Activated T-helper 1 cell treated with Interleukin-2 at 50 U/mL for 16 hours (primary cell): ENCODE data around the gene INPP5A.
"Not testable (repeated sequence)": the region's sequence is repeated elsewhere in the genome, so short reads cannot be mapped to it uniquely, and the experiment has no call there.

ENCODE experiments used
- DNase-seq: peaks from one replicate; pipeline ENCODE4 v3.0.0-alpha.2; 2020; ENCODE audit warnings: low read depth

Gene INPP5A, protein sequence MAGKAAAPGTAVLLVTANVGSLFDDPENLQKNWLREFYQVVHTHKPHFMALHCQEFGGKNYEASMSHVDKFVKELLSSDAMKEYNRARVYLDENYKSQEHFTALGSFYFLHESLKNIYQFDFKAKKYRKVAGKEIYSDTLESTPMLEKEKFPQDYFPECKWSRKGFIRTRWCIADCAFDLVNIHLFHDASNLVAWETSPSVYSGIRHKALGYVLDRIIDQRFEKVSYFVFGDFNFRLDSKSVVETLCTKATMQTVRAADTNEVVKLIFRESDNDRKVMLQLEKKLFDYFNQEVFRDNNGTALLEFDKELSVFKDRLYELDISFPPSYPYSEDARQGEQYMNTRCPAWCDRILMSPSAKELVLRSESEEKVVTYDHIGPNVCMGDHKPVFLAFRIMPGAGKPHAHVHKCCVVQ

GRCh38 chr10:132537684-132538001 lies at the start of gene INPP5A:
Gene INPP5A, plus strand, starts transcription at chr10:132537787. Its CDS starts 310 bp downstream, at chr10:132538097.
- DNase-seq: no peak

- DNase-seq: no peak
These were observed 49.3 kb upstream of the INPP5A start for GRCh38 chr10:132488231-132488821.

DNA sequence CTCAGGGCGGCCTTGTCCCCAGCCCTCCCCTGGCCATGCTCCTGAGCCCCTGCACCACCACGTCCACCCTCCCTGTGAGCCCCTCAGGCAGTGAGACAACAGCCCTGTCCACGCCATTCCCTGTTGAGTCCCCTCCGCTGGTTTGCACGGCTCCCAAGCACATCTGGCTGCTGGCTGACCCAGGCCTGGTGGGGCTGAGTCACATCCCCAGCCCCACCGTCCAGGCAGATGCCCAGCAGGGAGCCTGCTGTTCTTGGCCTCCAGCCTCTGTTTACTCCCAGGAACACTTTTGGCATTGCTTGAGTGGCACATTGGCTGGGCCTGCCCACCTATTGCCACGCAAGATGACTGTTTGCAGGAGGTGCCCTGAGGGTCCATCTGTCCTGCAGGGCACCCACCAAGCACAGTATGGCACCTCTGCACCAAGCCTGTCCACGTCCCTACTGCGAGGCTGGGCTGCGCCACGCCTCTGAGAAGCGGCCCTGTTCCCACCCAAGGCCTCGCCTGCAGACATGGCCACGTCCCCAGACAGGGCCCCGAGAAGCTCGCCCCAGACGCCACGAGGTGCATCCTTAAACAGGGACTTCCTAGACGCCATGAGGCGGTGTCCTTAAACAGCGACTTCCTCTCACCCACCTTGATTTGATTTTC lies 48.4 kb upstream of the INPP5A start:
- DNase-seq: no peak

GRCh38 chr10:132489704-132490534 lies 47.7 kb upstream of the INPP5A start:
- no peak for DNase-seq

- DNase-seq: not testable (repeated sequence)
These were observed 46.1 kb upstream of the INPP5A start for GRCh38 chr10:132491534-132491933.

DNA sequence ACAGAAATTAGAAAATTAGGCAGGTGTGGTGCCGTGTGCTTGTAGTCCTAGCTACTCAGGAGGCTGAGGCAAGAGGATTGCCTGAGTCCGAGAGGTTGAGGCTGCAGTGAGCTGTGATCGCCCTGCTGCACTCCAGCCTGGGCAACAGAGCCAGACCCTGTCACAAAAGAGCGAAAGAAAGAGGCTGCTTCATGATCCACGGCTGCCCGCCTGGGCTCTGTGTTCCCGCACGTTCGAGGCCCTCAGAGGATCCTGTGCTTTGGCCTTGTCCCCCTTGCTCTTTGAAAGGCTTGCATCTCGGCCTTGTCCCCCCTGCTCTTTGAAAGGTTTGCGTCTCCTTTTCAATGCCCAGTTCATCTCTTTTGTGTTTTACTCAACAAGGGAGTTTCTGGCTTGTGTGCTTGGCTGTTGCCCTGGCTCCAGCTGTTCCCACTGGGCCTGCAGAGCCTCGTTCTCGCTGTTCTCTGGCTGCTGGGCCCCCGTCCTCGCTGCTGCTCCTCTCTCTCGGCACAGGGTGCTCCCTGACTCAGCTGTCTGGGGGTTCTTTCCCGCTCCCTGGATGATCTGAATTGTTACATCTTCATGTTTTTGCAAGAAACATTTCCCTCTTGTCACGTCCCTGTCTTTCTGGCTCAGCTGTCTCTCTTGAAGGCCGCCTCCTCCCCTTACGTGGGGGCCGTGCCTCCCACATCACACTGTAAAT lies 45.1 kb upstream of the INPP5A start:
- DNase-seq: no peak

DNA sequence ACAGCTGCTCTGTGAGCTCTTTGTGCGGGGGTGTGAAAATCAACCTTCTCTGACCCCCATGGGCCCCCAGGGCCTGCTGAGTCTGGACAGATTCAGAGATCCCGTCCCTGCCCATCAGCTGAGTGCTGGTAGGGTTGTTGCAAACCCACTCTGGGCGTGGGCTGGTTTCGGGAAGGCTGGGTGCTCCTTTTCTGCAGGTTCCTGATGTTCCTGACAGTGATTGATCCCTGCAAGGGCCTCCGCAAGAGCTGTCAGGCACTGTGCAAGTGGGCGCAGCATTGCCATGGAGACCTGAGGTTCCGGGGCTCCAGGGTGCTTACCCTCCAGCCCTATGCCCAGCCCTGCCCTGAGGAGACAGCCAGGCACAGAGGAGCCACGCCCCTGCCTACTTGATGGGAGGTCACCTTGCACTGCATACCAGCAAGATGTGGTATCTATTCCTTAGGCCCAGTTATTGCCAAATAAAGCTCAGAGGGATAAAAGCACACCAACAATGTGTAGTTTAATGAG lies 44.3 kb upstream of the INPP5A start:
- DNase-seq: no peak

DNA sequence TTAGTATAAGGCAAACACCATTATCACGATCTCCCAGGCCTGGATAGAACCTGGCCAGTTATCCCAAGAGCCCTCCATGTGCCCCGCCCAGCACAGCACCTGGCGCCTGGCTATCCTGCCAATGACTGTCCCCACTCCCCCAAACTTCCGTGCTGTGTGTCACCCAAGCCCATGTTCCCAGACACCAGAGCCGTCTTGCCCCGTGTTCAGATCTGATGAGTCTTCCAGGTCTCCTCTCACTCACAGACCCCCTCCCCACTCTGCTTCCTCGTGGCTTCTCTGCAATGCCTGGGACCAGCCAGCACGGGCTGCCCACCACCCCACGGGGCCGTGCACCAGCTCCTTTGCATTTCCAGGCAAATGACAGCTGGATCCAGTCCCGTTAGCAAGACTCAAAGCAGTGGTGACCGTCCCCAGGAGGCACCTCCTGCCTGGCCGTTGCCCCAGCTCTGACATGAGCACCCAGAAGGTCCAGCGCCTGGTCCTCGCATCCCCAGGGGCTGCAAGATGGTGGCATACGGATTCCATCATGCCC lies 43.8 kb upstream of the INPP5A start:
- DNase-seq: no peak

DNA sequence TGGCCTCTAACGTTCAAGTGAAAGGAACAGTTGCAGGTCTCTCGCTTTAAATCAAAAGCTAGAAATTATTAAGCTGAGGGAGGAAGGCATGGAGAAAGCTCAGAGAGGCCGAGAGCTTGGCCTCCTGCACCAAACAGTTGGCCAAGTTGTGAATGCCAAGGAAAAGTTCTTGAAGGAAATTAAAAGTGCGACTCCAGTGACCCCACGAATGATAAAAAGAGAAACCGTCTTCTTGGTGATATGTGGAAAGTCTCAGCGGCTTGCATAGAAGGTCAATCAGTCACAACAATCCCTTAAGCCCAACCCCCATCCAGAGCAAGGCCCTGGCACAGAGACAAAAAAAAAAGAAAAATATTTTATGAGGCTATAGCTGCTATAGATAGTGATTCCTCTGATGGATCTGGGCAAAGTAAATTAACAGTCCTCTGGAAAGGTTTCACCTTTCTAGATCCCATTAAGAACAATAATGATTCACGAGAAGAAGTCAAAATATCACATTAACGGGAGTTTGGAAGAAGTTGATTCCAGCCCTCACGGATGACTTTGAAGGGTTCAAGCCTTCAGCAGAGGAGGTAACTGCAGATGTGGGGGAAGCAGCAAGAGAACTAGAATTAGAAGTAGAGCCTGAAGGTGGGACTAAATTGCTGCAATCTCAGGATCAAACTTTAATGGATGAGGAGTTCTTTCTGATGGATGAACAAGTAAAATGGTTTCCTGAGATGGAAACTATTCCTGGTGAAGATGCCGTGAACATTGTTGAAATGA lies 42.5 kb upstream of the INPP5A start:
- DNase-seq: no peak

DNA sequence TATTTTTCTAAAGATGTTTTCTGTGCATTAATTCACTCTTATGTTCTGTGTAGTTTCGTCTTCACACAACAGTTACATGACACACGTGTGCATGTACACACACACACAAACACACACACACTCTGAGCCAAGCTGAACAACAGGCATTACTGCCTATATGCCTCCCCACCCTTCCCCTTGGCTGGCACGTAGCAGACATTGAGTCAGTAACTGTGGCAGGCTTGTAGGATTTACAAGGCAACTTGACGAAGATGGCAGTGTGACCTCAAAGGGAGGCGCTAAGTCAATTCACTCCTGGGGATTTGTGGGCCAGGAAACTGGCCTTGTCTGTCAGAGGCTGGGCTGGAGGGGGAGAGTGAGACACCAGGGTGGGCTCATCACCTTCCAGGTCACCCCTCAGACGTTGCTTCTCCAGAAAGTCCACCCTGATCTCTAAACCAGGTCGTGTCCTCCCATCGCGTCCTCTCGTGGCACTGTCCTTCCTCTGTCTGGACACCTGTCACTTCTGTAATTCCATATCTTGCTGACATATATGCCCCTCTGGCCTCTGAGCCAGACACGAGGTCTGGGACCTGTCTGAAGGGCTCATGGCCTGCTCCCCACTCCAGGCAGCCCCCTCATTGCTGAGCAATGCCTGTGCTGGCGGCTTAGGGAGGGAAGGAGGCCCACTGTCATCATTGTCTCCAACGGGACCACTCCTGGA lies 41.1 kb upstream of the INPP5A start:
- DNase-seq: no peak

DNA sequence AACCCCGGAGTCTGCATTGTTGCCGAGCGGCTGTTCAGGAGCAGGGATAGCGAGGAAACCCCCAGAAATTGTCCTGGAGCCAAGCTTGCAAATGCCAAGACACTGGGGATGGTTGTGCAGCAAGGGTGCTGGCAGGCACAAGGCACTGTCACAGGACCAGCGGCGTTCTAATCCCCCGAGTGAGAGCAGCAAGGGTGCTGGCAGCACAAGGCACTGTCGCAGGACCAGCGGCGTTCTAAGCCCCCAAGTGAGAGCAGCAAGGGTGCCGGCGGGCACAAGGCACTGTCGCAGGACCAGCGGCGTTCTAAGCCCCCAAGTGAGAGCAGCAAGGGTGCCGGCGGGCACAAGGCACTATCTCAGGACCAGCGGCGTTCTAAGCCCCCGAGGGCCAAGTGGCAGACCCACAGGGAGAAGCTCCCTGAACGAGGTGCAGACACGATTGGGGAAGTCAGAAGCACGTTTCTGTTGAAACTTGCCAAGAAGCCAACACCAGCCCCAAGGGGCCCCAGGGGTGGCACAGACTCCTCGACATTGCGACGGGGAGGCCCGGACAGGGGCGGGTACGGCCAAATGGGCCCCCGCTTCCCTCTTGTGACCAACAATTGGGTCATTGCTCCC lies 40.4 kb upstream of the INPP5A start:
- no peak for DNase-seq

GRCh38 chr10:132497861-132498561 lies 39.6 kb upstream of the INPP5A start:
- no peak for DNase-seq

DNA sequence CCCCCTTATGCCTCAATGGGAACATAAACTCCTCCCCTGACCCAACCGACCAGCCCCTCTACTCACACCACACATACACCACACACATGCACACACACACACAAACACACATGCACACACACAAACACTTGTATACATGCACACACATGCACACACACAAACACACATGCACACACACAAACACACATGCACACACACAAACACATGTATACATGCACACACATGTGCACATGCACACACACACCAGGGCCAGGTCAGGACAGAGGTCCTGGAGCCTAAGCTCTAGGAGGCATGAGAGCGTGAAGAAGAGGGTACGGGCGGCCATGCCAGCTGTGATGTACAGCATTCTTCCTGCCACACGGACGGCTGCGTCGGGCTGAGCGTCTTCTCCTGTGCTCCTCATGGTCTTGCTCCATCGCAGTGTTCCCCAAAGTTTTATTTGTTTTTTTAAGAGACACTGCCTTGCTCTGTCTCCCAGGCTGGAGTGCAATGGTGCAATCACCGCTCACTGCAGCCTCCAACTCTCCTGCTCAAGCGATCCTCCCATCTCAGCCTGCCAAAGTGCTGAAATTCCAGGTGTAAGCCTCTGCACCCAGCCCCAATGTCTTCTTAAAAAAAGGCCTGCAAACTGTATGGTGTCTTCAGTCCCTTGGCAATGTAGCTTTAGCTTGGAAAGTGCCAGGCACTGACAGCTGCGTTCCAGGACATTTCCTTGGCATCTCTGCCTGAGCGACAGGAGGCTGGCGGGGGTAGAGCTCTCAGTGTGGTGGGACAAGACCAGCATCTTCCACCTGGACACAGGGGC lies 38.8 kb upstream of the INPP5A start:
- DNase-seq: no peak

- no peak for DNase-seq
These were observed 38.3 kb upstream of the INPP5A start for GRCh38 chr10:132499367-132499685.

GRCh38 chr10:132500781-132501415 lies 36.7 kb upstream of the INPP5A start:
- DNase-seq: no peak

DNA sequence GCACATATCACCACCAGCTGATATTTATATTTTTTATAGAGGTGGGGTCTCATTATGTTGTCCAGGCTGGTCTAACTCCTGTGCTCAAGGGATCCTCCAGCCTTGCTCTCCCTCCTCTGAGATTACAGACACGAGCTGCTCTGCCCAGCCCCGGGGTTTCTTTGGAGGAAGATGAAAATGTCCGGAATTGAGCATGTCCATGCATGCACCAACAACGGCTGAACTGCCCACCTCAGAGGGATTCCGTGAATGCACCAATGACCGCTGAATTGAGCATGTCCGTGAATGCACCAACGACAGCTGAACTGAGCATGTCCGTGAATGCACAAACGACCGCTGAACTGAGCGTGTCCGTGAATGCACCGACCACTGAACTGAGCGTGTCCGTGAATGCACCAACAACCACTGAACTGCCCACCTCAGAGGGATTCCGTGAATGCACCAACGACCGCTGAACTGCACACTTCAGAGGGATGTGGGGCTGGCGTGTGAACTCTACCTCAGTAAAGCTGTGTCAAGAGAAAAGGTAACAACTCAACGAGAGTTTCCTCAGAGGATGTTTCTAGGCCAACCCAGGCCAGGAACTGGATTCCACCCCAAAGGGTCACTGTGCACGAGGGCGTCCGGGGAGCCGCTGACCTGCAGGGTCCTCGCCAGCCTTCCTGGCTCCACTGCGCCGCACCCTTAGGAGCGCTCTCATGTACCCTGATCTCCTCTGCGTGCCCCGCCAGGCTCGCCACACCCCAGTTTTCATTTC lies 34.9 kb upstream of the INPP5A start:
- DNase-seq: no peak
